ENCODE measurements around the gene PEAK3.

GRCh38 chr19:2268861-2269243 is 13.1 kb downstream of the PEAK3 start:
- no peak for TF ChIP-seq TAF1 (IDR thresholded peaks at IDR 0.05; ENCODE audit: low read depth, low read length)
- no peak for TF ChIP-seq POLR2AphosphoS5 (IDR thresholded peaks at IDR 0.05; ENCODE audit: low read depth, low read length)
- TF ChIP-seq POLR2A (IDR thresholded peaks at IDR 0.05; ENCODE audit: low read depth, low read length): no peak
- TF ChIP-seq SPI1 (IDR thresholded peaks at IDR 0.05; ENCODE audit: low read depth, low read length): no peak

Data from GM12891 (cell line).